VCaP (cell line): ENCODE measurements around the gene LRRC1.

Experiments
- H3K27ac ChIP-seq: fragments of 450-650 bp; 2 replicates; pipeline ENCODE4 v1.5.1; 2017
- TF ChIP-seq, protein P1 (sequence below): fragments of 450-650 bp; conservative IDR thresholded peaks from 2 replicates; pipeline ENCODE4 v1.5.1; 2017; ENCODE audit warnings: mild to moderate bottlenecking, moderate library complexity

The LRRC1 gene

DNA sequence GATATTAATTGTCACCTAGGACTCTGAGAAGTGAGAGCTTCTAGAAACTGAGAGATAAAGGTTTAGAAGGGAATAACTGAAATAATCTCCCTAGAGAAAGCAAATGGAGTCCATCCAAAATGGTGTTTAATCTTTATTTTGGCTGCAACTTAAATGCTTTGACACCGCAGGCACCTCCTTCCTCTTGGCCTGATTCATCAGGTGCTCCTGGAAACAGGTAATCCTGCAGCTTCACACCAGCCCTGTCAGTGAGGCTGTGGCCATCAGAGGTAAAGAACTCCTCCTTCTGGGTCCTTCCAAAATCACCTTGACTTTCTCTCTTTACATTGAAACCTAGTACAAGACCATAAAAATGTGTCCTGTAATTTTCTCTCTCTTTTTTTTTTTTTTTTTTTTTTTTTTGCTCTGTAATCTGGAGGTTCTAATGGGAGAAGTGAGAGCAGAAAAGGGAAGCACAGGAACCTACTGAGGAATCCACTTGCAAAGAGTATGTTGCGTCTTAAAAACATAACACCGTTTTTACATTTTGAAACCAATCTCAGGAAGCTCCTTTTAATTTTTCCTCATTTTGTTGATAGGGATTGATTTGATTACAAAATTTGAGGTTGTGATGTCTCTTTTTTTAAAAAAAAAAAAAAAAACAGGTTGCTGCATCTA, 124.2 kb downstream of the LRRC1 start:
- peak overlapping the region; percentile 40 for H3K27ac ChIP-seq
- TF ChIP-seq, protein P1, sequence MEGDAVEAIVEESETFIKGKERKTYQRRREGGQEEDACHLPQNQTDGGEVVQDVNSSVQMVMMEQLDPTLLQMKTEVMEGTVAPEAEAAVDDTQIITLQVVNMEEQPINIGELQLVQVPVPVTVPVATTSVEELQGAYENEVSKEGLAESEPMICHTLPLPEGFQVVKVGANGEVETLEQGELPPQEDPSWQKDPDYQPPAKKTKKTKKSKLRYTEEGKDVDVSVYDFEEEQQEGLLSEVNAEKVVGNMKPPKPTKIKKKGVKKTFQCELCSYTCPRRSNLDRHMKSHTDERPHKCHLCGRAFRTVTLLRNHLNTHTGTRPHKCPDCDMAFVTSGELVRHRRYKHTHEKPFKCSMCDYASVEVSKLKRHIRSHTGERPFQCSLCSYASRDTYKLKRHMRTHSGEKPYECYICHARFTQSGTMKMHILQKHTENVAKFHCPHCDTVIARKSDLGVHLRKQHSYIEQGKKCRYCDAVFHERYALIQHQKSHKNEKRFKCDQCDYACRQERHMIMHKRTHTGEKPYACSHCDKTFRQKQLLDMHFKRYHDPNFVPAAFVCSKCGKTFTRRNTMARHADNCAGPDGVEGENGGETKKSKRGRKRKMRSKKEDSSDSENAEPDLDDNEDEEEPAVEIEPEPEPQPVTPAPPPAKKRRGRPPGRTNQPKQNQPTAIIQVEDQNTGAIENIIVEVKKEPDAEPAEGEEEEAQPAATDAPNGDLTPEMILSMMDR: no peak

DNA sequence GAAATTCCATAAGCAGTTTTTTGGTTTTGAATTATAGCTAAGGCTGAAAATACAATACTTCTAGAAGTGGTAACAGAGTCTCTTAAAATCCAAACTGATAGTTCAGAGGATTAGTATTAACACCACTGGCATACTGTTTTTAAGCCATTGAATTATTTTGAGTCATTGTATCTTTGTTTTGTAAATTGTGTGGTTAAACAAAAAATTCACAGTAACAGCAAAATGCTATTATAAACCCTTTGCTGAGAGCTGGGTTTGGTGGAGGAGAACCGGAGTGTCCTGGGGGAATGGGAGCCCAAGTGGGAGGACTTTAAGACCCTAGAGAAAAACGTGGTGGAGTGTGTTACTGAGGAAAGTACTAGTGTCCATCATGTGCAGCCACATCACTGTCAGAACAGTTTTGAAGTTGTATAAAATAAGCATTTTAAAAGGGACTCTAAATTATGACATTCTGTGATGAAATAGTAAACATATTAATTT, 125.1 kb downstream of the LRRC1 start:
- H3K27ac ChIP-seq: no peak overlapping the region; the same call in 1 of the 2 replicates
- TF ChIP-seq, protein P1: no peak

DNA sequence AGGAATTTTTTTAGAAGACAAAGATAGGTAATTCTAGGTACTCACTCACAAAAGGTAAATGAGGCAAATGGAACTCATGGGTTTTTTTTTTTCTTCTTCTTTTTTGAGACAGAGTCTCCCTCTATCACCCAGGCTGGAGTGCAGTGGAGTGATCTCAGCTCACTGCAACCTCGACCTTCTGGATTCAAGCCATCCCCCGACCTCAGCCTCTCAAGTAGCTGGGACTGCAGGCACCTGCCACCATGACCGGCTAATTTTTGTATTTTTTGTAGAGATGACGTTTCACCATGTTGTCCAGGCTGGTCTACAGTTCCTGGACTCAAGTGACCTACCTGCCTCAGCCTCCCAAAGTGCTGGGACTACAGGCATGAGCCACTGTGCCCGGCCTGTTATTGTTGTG, 126.1 kb downstream of the LRRC1 start:
- TF ChIP-seq, protein P1: no peak
- no peak overlapping the region for H3K27ac ChIP-seq

DNA sequence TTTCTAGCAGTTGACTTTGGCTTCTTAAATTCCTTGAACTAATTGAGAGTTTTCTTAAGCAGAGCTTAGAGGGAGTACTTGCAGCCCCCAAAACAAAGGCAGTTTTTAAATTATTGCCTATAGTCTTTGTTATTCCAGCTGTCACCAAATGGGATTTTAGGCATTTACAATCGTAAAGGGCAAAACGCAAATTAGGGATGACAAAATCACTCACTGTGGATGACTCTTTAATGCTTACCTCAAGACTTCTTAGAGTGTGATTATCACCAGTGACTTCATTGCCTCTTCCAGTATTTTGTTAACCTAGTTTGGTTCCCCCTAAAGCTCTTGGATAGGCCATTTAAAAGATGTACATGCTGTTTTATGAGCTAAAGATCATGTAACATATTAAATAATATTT, 126.8 kb downstream of the LRRC1 start:
- H3K27ac ChIP-seq: no peak overlapping the region
- TF ChIP-seq, protein P1: no peak

DNA sequence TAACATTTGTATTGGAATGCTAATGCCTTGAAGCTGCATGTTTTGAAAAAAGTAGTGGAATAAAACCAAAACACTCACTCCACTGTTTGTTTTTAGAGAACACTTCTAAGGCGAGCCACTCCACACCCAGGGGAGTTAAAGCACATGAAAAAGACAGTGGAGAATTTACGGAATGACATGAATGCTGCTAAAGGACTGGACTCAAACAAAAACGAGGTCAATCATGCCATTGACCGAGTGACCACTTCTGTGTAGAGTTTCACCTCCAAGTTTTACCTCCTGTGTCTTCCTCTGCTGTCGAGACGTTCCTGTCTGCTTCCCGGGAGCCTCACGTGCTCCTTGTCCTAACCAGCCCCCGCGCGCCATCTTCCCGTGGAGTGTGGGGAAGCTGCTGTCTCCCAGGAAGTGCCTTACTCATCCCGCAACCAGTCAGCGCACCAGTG, 127.8 kb downstream of the LRRC1 start:
- TF ChIP-seq, protein P1: no peak
- no peak overlapping the region for H3K27ac ChIP-seq

DNA sequence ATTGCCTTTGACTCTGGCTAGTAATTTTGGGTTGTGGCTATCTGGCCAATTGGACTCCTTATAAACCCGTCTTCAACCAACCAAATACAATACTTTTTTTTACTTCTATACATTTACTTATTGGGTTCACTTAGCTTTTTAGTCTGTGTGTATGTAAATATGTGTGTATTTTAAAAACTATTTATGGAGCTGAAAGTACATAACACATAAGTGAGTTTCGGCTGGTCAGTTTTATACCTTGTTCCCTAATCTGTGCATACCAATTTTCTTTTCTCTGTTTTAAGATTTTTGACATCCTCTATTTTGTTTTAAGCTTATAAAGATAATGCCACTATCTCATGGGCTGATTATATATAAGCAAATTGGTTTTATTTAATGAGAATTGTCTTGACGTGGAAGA, 129.5 kb downstream of the LRRC1 start:
- TF ChIP-seq, protein P1: no peak
- no peak overlapping the region for H3K27ac ChIP-seq

DNA sequence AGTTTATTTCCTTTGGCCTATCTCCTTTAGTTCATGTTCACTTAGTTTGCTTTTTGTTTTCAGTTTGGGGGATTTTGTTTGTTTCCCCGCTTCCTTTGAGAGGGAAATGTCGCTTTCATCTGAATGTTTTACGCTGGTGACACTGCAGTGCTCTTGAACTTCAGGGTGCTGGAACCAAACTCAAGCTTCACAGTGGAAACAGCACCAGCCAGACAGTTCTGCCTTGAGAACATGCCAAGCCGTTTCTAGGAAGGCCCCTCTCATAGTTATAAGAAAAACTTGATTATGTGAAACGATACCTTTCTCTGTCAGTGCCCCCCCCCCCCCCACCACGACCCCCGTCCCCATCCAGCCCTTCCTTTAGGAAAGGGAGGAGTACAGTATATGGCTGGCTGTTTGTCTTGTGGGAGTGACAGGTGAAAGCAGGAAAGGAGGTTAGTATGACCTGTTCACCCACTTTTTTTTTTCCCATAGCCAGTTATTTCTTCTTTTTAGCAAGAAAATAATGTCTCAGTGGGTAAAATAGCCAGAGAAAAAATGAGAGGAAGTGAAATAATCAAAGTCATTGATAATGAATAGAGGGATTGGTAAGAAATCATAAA, 130.1 kb downstream of the LRRC1 start:
- no peak overlapping the region for H3K27ac ChIP-seq
- TF ChIP-seq, protein P1: no peak
